Stimulated activated CD4-positive, alpha-beta T cell treated with anti-CD3 and anti-CD28 coated beads, Interleukin-12 subunit alpha, Interleukin-12 subunit beta, amount 100 ng/mL, for 48 hours (primary cell): ENCODE measurements around the gene ZIM2.

Experiments
- DNase-seq, 3 donors: peaks; one replicate each; pipeline ENCODE4 v3.0.0-alpha.2; 2020; ENCODE audit warnings: low read depth in 2 of 3, low spot score in 1 of 3

Gene ZIM2

DNA sequence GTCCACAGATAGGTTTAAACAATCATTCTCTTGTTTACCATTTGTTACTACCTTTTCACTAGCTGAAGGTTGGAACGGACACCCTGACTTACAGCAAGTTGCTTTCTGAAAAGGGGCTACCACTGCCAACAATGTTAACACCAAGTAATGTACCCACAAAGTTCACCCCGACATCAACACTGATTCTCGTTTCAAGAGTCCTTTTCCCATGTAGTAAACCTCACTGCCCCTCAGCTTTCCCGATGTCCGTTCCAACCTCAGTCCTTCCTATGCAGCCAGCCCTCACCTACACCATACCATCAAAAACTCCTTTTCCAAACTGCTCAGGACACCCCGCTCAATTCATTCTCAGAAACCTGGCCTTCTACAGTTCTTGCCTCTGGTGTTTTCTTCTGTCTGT lies 29.0 kb downstream of the ZIM2 start:
- no peak for DNase-seq

DNA sequence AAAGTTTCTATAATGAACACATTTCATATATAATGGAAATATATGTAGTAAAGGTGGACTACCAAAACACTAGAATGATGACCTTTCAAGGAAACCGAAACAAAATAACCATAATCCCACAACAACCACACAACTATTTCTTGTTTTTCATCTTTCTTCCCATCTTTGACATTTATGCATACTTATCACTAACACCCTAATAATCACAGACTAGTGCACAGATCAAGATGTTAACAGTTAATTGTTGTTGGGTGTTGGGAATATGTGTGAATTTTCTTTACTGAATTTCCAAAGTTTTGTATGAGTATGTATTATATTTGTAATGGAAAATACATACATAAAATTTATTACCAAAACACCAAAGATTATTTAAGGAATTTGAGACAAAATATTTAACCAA lies 30.3 kb downstream of the ZIM2 start:
- no peak for DNase-seq

DNA sequence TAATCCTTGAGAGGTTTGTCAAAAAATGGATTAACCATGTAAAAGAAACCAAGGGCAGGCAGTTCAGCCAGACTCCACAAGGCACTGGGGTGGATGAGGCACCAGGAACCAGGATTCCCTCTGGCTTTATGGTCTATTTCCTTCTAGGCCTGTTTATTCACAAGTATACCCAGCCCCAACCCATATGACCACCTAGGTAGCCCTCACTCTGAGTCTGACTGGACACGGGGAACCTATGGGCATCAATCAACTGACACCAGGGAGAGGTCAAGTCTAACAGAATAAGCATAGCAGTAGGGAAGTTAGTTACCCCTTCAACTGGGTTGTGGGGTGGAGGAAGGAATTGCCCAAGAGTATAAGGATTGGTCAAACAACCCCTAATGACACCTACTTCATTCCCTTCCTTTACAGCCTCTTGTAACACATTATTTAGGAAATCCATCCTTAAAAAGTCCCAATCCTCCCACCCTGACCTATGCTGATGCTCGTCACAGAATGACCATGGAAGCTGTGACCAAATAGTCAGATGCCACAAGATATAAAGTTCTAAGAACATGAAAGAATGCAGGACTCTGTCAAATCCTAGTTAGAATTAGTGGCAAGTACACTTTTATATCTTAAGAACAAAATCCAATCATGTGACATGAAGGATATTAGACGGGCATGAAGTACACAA lies 31.7 kb downstream of the ZIM2 start:
- DNase-seq: no peak

DNA sequence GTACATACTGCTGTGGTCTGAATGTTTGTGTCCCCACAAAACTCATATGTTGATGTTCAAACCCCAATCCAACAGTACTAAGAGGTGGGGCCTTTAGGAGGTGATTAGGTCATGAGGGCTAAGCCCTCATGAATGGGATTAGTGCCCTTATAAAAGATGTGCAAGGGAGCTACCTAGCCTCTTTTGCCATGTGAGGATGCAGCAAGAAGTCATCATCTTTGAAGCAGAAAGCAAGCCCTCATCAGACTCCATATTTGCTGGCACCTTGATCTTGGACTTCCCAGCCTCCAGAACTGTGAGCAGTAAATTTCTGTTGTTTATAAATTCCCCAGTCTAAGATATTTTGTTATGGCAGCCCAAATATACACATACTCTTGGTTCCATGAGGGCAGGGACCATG lies 33.9 kb downstream of the ZIM2 start:
- DNase-seq: no peak

DNA sequence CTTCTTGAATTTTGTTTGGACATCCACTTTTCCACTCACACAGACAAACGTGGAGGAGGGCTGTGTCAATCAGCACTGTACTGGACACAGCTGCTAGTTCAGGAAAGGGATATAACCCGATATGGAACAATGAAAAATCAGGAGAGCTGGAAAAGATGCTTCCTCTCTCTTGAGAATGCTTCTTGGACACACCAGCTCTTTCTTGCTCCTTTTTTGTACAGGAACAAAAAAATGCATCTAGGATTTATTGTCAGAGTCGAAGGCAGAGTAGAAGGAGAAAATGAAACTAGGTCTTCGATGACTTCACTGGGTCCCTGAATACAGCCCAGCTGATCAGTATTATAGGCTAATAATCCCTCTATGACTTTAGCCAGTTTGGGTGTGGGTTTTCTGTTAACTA lies 62.2 kb downstream of the ZIM2 start:
- no peak for DNase-seq

DNA sequence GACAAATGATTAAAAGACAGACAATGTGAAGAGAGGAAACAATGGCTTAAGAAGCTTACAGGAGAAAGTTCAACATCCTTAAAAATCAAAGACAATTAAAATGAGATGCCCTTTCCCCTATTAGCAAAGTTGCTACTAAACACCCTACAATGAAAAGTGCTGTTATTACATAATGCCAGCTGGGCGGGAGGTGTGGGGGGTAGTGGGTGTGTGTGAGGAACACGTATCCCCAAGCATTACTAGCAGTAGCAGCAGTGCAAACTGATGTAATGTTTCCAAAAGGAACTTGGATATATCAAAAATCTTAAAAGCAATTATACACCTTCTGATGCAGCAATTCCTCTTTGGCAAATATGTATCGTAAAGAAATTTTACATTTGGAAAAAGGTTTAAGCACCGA lies 70.9 kb downstream of the ZIM2 start:
- DNase-seq: no peak

DNA sequence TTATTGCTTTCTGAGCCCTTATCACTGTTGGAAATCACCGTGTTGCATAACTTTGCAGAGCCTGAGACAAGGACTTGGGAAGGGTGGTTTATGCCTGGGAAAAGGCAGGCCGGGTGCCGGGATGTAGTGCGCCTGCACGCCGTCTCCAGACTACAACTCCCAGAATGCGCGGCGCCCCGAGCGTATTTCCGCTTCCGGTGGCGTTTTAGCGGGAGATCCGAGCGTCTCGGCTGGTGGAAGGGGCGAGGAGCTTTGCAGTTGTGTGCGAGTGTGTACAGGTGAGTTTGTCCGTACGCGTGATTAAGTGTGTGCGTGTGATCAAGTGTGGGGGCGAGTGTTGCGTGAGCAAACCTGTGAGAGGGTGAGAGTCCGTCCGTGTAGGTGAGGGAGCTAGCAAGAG lies 75.4 kb downstream of the ZIM2 start:
- peak in 2 of 3 donors; percentile 1 to 2 for DNase-seq

DNA sequence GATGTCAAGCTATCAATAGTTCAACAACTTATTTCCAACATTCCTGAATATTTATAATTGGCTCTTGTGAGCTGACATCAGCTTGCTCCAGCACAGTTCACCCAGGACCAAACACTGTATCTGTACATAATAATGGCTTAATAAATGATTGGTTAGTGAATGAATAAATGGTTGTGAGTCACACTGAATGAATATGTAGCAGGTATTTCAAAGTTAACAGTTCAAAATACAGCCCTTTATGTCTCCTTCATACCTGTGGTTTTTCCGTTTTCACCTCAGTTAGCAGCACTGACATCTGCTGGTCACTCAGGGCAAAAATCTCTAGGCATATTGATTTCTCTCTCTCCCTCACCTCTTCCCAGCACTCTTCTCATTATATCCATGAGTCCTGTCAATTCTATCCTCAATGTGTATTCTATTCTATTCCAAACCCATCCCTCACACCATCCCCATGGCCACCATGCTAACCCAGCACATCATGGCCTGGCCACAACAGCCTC lies 76.3 kb downstream of the ZIM2 start:
- no peak for DNase-seq

DNA sequence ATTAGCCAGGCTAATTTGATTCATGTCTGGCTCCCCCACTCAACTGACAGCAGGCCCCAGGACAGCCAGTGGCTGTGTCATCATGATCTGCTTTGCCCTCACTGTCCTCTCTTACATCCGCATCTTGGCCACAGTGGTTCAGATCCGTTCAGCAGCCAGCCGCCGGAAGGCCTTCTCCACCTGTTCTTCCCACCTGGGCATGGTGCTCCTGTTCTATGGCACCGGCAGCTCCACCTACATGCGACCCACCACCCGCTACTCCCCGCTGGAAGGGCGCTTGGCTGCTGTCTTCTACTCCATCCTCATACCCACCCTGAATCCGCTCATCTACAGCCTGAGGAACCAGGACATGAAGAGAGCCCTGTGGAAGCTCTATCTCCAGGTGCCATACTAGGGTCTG lies 79.7 kb downstream of the ZIM2 start:
- no peak for DNase-seq

DNA sequence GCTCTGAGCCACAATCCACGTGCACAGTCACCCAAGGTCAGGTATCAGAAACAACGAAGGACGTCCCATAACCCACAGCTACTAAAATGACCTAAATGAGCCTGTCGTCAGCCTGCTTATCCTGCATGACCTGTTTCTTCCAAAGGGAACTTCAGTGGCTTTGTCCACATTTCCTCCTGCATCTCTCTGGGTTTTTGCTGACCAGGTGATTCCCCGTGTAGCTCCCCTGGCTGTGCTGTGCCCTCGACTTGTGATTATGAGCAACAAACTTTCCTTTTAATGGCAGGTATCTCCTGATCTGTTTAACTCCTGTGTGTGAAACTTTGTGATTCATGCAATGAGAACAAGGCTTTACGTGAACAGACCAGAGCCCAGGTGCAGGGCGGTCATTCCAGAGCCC lies 81.0 kb downstream of the ZIM2 start:
- DNase-seq: no peak

DNA sequence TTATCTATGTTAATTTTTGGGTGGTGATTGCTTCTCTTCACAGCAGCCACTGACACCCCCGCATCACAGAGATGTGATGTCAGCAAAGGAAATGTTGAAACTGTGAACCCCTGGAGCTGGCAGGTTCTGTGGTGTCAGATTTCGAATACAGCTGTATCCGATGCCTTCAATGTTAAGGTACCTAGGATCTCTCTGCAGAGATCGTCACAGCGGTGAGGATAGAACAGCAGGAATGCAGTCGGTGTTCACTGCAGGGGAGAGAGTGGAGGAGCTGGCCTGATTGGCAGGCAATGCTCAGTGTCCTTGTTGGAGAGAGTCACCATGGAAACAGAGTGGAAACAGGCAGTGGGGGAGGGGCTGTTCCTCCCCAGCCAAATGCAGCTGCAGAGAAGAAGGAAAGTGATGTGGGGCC lies 89.4 kb downstream of the ZIM2 start:
- no peak for DNase-seq

DNA sequence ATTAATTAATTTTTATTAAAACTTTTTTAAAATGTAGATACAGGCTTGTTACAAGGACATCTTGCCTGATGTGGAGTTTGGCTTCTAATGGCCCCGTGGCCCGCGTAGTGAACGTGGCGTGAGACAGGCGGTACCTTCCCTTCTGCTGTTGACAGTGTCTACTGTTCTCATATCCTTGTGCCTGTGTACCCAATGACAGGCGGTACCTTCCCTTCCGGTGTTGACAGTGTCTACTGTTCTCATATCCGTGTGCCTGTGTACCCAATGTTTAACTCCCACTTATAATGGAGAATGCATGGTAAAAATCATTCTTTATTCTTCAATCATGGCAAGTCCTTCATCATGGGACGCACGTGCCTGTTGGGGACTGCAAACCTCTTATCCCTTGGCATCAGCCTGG lies 89.9 kb downstream of the ZIM2 start:
- no peak for DNase-seq

DNA sequence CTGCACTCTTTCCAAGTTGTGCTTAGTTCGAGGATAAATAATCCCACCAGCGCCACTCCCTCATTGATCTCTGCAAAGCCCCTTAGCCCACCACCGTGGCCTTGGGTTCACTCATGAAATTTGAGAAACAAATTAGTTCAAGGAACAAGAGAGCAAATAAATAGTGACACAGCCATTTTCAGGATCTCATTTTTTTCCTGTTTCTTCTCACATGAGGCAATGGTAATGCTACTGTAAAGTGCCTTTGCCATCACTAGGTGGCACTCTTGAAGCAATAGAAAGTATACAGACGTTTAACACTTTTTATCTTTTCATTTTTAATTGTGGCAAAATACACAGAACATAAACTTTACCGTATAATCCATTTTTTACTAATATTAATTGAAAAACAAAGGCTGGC lies 92.1 kb downstream of the ZIM2 start:
- DNase-seq: no peak

DNA sequence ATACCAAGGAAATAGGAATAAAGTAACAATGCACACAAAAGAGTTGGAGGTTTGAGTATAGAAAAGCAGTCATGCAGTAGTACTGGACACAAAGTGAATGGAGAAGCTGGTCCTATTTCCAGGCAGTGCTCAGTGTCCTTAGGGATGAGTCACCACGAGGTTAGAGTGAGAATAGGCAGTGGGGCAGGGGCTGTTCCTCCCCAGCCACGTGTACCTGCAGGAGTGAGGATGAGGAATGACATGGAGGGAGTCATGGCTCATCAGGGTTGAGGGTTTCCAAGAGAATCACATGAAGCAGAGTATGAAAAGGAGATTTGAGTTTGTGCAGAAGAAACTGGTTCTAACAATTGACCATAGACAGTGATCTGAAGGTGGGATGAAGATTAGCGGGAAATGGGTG lies 94.2 kb downstream of the ZIM2 start:
- no peak for DNase-seq

DNA sequence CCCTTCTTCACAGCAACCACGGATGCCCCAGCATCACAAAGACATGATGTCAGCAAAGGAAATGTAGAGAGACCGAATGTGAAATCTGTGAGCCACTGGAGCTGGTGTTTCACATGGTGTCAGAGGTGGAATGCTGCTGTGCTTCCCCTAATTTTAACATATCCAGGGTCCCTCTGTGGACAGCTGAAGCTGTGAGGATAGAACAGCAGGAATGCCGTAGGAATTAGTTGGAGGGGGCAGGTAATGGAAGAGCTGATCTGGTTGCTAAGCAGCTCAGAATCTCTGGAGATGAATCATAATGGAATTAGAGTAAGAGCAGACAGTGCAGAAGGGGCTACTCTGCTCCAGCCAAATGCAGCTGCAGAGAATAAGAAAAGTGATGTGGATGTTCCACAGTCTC lies 100.0 kb downstream of the ZIM2 start:
- no peak for DNase-seq

DNA sequence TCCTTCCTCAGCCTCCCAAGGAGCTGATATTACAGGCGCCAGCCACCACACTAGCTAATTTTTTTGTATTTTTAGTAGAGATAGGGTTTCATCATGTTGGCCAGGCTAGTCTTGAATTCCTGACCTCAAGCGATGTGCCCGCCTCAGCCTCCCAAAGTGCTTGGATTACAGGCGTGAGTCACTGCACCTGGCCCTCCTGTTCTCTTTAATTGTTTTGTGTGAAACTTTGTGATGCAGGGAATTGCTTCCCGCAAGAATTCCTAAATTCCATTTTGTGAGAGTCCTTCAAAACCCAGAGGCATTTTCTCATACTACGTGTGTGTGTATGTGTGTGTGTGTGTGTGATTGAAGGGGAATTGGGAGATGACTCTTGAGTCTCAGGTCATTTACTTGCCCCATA lies 104.0 kb downstream of the ZIM2 start:
- no peak for DNase-seq

DNA sequence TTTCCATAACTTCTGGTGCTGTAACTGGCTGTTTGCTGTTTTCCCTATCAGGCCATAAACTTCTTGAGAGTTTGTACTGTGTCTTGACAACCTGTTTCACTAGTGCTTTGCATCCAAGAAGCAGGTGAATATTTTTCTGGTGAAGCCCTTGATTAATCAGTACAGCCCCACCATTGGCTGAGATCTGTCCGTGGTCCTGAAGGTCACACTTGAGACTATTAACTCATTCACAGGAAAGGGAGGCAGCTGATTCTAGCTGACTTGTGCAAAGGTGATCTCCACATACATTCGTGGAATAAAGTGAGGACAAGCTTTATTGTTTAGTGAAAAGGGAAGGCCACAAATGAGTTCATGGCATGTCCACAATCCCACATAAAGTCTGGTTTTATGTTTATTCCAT lies 107.5 kb downstream of the ZIM2 start:
- no peak for DNase-seq

DNA sequence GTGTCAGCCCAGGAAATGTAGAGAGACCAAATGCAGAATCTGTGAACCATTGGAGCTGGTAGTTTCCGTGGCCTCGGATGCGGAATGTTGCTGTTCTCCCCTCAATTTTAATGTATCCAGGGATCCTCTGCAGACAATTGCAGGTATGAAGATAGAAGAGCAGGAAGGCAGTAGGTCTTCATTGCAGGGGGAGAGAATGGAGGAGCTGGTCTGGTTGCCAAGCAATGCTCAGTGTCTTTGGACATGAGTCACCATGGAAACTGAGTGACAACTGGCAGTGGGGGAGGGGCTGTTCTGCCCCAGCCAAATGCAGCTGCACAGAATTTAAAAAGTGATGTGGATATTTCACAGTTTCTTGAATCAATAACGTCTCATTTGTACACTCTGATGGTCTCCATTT lies 112.8 kb downstream of the ZIM2 start:
- no peak for DNase-seq

DNA sequence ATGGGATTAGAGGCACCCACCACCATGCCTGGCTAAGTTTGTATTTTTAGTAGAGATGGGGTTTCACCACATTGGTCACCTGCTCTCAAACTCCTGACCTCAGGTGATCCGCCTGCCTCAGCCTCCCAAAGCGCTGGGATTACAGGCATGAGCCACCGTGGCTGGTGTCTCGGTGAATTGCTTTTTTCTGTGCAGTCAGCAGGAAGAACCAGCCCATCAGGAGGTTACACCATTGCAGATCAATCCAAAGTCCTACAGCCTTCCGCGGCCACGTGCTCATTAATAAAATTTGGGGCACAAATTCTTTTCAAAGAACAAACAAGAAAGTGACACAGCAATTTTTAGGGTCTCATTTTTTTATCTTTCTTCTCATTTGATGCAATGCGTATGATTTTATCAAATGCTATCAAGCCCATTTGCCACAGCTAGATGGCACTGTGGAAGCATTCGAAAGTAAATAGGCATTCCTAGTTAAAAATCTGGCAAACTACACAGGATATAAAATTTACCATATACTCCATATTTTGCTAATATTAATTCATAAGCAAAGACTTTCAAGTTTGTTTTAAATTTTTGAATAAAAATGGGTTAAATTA lies 114.6 kb downstream of the ZIM2 start:
- no peak for DNase-seq
